ENCODE measurements around the gene FAM162A. TPM values are rescaled to one million over a fixed set of nuclear protein-coding genes. Genes with fewer than 3 reads are reported as not detected.

The FAM162A gene
- total RNA-seq, 1 experiment from 2014 or later, result 0.37 TPM

GRCh38 chr3:122392868-122393844 lies 9.2 kb downstream of the FAM162A start:
- H3K9me3 ChIP-seq (replicated peaks), result no peaks in the 10 kb centered on the region
- H3K4me1 ChIP-seq (replicated peaks), result no peaks in the 10 kb centered on the region
- no peaks in the 10 kb centered on the region for H3K36me3 ChIP-seq
- peaks cover 13% of the 10 kb centered on the region; the same call in 1 of the 2 replicates for H3K27me3 ChIP-seq (replicated peaks)
- H3K4me3 ChIP-seq, result no peak overlapping the region
- no peak overlapping the region for H3K27ac ChIP-seq
- peak in 1 of 2 experiments; percentile 14 for DNase-seq (ENCODE audit: low read depth in 1 of 2, low spot score in 2 of 2)

GRCh38 chr3:122394173-122394572 lies 10.2 kb downstream of the FAM162A start:
- Histone ChIP-seq H3K4me1 (replicated peaks) (no peaks in the 10 kb centered on the region), H3K27ac (no peak overlapping the region), H3K9me3 (replicated peaks) (no peaks in the 10 kb centered on the region), H3K36me3 (no peaks in the 10 kb centered on the region), H3K4me3 (no peak overlapping the region), H3K27me3 (replicated peaks) (peaks cover 8% of the 10 kb centered on the region; the same call in 1 of the 2 replicates)
- no peak for DNase-seq (ENCODE audit: low read depth in 1 of 2, low spot score in 2 of 2)

- H3K9me3 ChIP-seq (replicated peaks), result no peaks in the 10 kb centered on the region
- H3K4me3 ChIP-seq, result no peak overlapping the region
- no peak overlapping the region for H3K27ac ChIP-seq
- no peaks in the 10 kb centered on the region for H3K4me1 ChIP-seq (replicated peaks)
- H3K27me3 ChIP-seq (replicated peaks), result no peaks in the 10 kb centered on the region
- no peak for DNase-seq (ENCODE audit: low read depth in 1 of 2, low spot score in 2 of 2)
- no peaks in the 10 kb centered on the region for H3K36me3 ChIP-seq
Observed at GRCh38 chr3:122395582-122395981, 11.6 kb downstream of the FAM162A start.

GRCh38 chr3:122396511-122396910 lies 12.5 kb downstream of the FAM162A start:
- Histone ChIP-seq H3K36me3 (no peaks in the 10 kb centered on the region), H3K27me3 (replicated peaks) (no peaks in the 10 kb centered on the region), H3K4me1 (replicated peaks) (no peaks in the 10 kb centered on the region), H3K9me3 (replicated peaks) (no peaks in the 10 kb centered on the region), H3K4me3 (no peak overlapping the region), H3K27ac (no peak overlapping the region)
- DNase-seq (ENCODE audit: low read depth in 1 of 2, low spot score in 2 of 2), result no peak

- no peaks in the 10 kb centered on the region for H3K4me1 ChIP-seq (replicated peaks)
- no peak overlapping the region for H3K27ac ChIP-seq
- H3K27me3 ChIP-seq (replicated peaks), result no peaks in the 10 kb centered on the region
- DNase-seq (ENCODE audit: low read depth in 1 of 2, low spot score in 2 of 2), result no peak
- H3K9me3 ChIP-seq (replicated peaks), result no peaks in the 10 kb centered on the region
- H3K36me3 ChIP-seq, result no peaks in the 10 kb centered on the region
- H3K4me3 ChIP-seq, result no peak overlapping the region
Observed at GRCh38 chr3:122397201-122397600, 13.2 kb downstream of the FAM162A start.

- no peak overlapping the region for H3K27ac ChIP-seq
- DNase-seq (ENCODE audit: low read depth in 1 of 2, low spot score in 2 of 2), result no peak
- H3K36me3 ChIP-seq, result no peaks in the 10 kb centered on the region
- H3K4me3 ChIP-seq, result no peak overlapping the region
- peaks cover 4% of the 10 kb centered on the region for H3K4me1 ChIP-seq (replicated peaks)
- H3K27me3 ChIP-seq (replicated peaks), result no peaks in the 10 kb centered on the region
- H3K9me3 ChIP-seq (replicated peaks), result no peaks in the 10 kb centered on the region
Observed at GRCh38 chr3:122398920-122399319, 14.9 kb downstream of the FAM162A start.

- H3K4me3 ChIP-seq, result no peak overlapping the region
- no peaks in the 10 kb centered on the region for H3K36me3 ChIP-seq
- no peaks in the 10 kb centered on the region for H3K27me3 ChIP-seq (replicated peaks)
- H3K27ac ChIP-seq, result no peak overlapping the region
- DNase-seq (ENCODE audit: low read depth in 1 of 2, low spot score in 2 of 2), result peak in 1 of 2 experiments; percentile 50
- no peaks in the 10 kb centered on the region for H3K9me3 ChIP-seq (replicated peaks)
- H3K4me1 ChIP-seq (replicated peaks), result peaks cover 5% of the 10 kb centered on the region
Observed at GRCh38 chr3:122403489-122403888, 19.5 kb downstream of the FAM162A start.

- peaks cover 5% of the 10 kb centered on the region for H3K4me1 ChIP-seq (replicated peaks)
- no peaks in the 10 kb centered on the region for H3K36me3 ChIP-seq
- H3K9me3 ChIP-seq (replicated peaks), result no peaks in the 10 kb centered on the region
- H3K4me3 ChIP-seq, result no peak overlapping the region
- no peaks in the 10 kb centered on the region for H3K27me3 ChIP-seq (replicated peaks)
- no peak overlapping the region for H3K27ac ChIP-seq
- DNase-seq (ENCODE audit: low read depth in 1 of 2, low spot score in 2 of 2), result no peak
Observed at GRCh38 chr3:122405015-122405414, 21.0 kb downstream of the FAM162A start.

GRCh38 chr3:122406198-122406597 lies 22.2 kb downstream of the FAM162A start:
- no peaks in the 10 kb centered on the region for H3K36me3 ChIP-seq
- DNase-seq (ENCODE audit: low read depth in 1 of 2, low spot score in 2 of 2), result no peak
- peaks cover 5% of the 10 kb centered on the region for H3K4me1 ChIP-seq (replicated peaks)
- no peaks in the 10 kb centered on the region for H3K27me3 ChIP-seq (replicated peaks)
- H3K9me3 ChIP-seq (replicated peaks), result no peaks in the 10 kb centered on the region
- no peak overlapping the region for H3K27ac ChIP-seq
- H3K4me3 ChIP-seq, result no peak overlapping the region

GRCh38 chr3:122407946-122408345 lies 24.0 kb downstream of the FAM162A start:
- H3K27ac ChIP-seq, result no peak overlapping the region
- H3K4me3 ChIP-seq, result no peak overlapping the region
- no peaks in the 10 kb centered on the region for H3K27me3 ChIP-seq (replicated peaks)
- peaks cover 3% of the 10 kb centered on the region; the same call in 1 of the 2 replicates for H3K36me3 ChIP-seq
- DNase-seq (ENCODE audit: low read depth in 1 of 2, low spot score in 2 of 2), result no peak
- H3K9me3 ChIP-seq (replicated peaks), result no peaks in the 10 kb centered on the region
- peaks cover 5% of the 10 kb centered on the region for H3K4me1 ChIP-seq (replicated peaks)

- no peak for DNase-seq (ENCODE audit: low read depth in 1 of 2, low spot score in 2 of 2)
- Histone ChIP-seq H3K4me3 (no peak overlapping the region), H3K4me1 (replicated peaks) (0 out of 2 replicates have a peak, but pooled peaks cover under 1% of the 10 kb centered on the region), H3K36me3 (peaks cover 3% of the 10 kb centered on the region; the same call in 1 of the 2 replicates), H3K27ac (no peak overlapping the region), H3K9me3 (replicated peaks) (no peaks in the 10 kb centered on the region), H3K27me3 (replicated peaks) (no peaks in the 10 kb centered on the region)
Observed at GRCh38 chr3:122409446-122409845, 25.5 kb downstream of the FAM162A start.

- H3K9me3 ChIP-seq (replicated peaks), result no peaks in the 10 kb centered on the region
- DNase-seq (ENCODE audit: low read depth in 1 of 2, low spot score in 2 of 2), result no peak
Observed at GRCh38 chr3:122410111-122410510, 26.1 kb downstream of the FAM162A start.

GRCh38 chr3:122410639-122411038 lies 26.7 kb downstream of the FAM162A start:
- H3K27ac ChIP-seq, result no peak overlapping the region
- peaks cover 3% of the 10 kb centered on the region; the same call in 1 of the 2 replicates for H3K36me3 ChIP-seq
- DNase-seq (ENCODE audit: low read depth in 1 of 2, low spot score in 2 of 2), result no peak
- H3K27me3 ChIP-seq (replicated peaks), result no peaks in the 10 kb centered on the region
- H3K4me3 ChIP-seq, result no peak overlapping the region
- H3K9me3 ChIP-seq (replicated peaks), result no peaks in the 10 kb centered on the region
- H3K4me1 ChIP-seq (replicated peaks), result peaks cover 10% of the 10 kb centered on the region; the same call in 1 of the 2 replicates

More at GRCh38 chr3:122410111-122410510, 26.1 kb downstream of the FAM162A start:
- H3K27ac ChIP-seq, result no peak overlapping the region
- H3K36me3 ChIP-seq, result peaks cover 3% of the 10 kb centered on the region; the same call in 1 of the 2 replicates
- no peaks in the 10 kb centered on the region for H3K27me3 ChIP-seq (replicated peaks)
- peaks cover 7% of the 10 kb centered on the region; the same call in 1 of the 2 replicates for H3K4me1 ChIP-seq (replicated peaks)
- no peak overlapping the region for H3K4me3 ChIP-seq

- Histone ChIP-seq H3K27ac (no peak overlapping the region), H3K9me3 (replicated peaks) (no peaks in the 10 kb centered on the region), H3K4me1 (replicated peaks) (peaks cover 16% of the 10 kb centered on the region; the same call in 1 of the 2 replicates), H3K36me3 (peaks cover 9% of the 10 kb centered on the region), H3K4me3 (no peak overlapping the region), H3K27me3 (replicated peaks) (no peaks in the 10 kb centered on the region)
- DNase-seq (ENCODE audit: low read depth in 1 of 2, low spot score in 2 of 2), result no peak
Observed at GRCh38 chr3:122414391-122414790, 30.4 kb downstream of the FAM162A start.
